ENCODE data around the gene VIPR2.

DNA sequence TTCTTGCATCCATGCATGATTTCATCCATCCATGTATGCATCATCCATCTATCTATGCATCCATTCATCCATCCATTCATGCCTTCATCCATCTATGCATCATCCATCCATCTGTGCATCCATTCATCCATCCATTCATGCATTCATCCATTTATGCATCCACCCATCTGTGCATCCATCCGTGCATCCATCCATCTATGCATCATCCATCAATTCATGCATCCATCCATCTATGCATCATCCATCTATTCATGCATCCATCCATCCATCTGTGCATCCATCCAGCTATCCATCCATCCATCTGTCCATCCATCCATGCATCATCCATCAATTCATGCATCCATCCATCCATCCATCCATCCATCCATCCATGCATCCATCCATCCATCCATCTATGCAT is 157.0 kb downstream of the VIPR2 start:
- TF ChIP-seq CTCF (IDR thresholded peaks at IDR 0.05), result no peak
- TF ChIP-seq POLR2A (IDR thresholded peaks at IDR 0.05), result no peak
